ENCODE data around the gene XXYLT1. TPM values are rescaled to one million over a fixed set of nuclear protein-coding genes. Genes with fewer than 3 reads are reported as not detected.

Gene XXYLT1
- total and polyA plus RNA-seq, 2 of the 8 experiments (the other 6 are each of a cell fraction or from before 2014, with no cell fraction given): 18.9 to 23.8 TPM

GRCh38 chr3:195160908-195161434, 110.0 kb downstream of the XXYLT1 start (continued):
- TF ChIP-seq KDM4A (IDR thresholded peaks at IDR 0.05; ENCODE audit: low read depth, low read length, severe bottlenecking) (no peak), KDM1A (IDR thresholded peaks at IDR 0.05; ENCODE audit: borderline replicate concordance, low read length) (no peak), JUN (IDR thresholded peaks at IDR 0.05; ENCODE audit: low read depth, low read length) (no peak), MAFK (IDR thresholded peaks at IDR 0.05; ENCODE audit: low read depth, low read length) (no peak), ASH2L (IDR thresholded peaks at IDR 0.05; ENCODE audit: low read length) (no peak)
